BE2C (cell line): ENCODE data around the gene UGT1A9.
"Not testable (repeated sequence)": the region's sequence is repeated elsewhere in the genome, so short reads cannot be mapped to it uniquely, and the experiment has no call there.

ENCODE experiments used
- DNase-seq: peaks from one replicate; pipeline ENCODE4 v3.0.0-alpha.2; 2020
- H3K27me3 ChIP-seq: fragments of 250-450 bp; sonication (Bioruptor Pico); 2 replicates; pipeline ENCODE4 v1.5.1; 2020; ENCODE audit warnings: mild to moderate bottlenecking
- H3K36me3 ChIP-seq: fragments of 250-450 bp; sonication (Bioruptor Pico); 2 replicates; pipeline ENCODE4 v1.5.1; 2020; ENCODE audit warnings: mild to moderate bottlenecking
- H3K4me1 ChIP-seq: fragments of 250-450 bp; sonication (Bioruptor Pico); 2 replicates; pipeline ENCODE4 v1.5.1; 2020
- H3K4me3 ChIP-seq: 2 replicates; pipeline ENCODE4 v1.5.1; 2011; ENCODE audit warnings: low read depth, low read length
- H3K9me3 ChIP-seq: fragments of 250-450 bp; sonication (Bioruptor Pico); 2 replicates; pipeline ENCODE4 v1.5.1; 2020
- TF ChIP-seq, protein P1 (sequence below): IDR thresholded peaks from 2 replicates; pipeline ENCODE4 v1.5.1; 2012; ENCODE audit warnings: mild to moderate bottlenecking, low read depth, low read length

UGT1A9 gene

DNA sequence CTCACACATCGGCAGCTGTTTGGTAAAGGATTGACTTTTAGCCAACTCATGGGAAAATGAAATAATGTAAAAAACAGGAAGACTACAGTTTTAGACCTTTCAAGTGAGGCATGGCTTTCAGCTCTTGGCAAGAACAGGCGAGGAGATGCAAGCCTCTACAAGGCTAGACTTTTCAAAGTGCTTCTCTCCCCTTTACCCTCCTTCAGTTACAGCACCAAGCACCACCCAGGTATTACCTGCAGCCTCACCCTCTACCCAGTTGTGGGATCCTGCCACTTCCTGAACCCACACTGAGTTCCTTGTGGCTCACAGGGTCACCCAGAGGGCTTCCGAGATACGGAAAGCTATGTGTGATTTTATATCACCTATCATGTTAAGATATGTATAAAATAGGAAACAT, 20.7 kb upstream of the UGT1A9 start:
- H3K36me3 ChIP-seq, result no peaks in the 10 kb centered on the region
- TF ChIP-seq, protein P1, sequence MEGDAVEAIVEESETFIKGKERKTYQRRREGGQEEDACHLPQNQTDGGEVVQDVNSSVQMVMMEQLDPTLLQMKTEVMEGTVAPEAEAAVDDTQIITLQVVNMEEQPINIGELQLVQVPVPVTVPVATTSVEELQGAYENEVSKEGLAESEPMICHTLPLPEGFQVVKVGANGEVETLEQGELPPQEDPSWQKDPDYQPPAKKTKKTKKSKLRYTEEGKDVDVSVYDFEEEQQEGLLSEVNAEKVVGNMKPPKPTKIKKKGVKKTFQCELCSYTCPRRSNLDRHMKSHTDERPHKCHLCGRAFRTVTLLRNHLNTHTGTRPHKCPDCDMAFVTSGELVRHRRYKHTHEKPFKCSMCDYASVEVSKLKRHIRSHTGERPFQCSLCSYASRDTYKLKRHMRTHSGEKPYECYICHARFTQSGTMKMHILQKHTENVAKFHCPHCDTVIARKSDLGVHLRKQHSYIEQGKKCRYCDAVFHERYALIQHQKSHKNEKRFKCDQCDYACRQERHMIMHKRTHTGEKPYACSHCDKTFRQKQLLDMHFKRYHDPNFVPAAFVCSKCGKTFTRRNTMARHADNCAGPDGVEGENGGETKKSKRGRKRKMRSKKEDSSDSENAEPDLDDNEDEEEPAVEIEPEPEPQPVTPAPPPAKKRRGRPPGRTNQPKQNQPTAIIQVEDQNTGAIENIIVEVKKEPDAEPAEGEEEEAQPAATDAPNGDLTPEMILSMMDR, result no peak
- H3K4me3 ChIP-seq, result no peak overlapping the region
- no peak for DNase-seq
- no peaks in the 10 kb centered on the region; the same call in 1 of the 2 replicates for H3K27me3 ChIP-seq
- H3K4me1 ChIP-seq, result no peaks in the 10 kb centered on the region
- H3K9me3 ChIP-seq, result no peaks in the 10 kb centered on the region

DNA sequence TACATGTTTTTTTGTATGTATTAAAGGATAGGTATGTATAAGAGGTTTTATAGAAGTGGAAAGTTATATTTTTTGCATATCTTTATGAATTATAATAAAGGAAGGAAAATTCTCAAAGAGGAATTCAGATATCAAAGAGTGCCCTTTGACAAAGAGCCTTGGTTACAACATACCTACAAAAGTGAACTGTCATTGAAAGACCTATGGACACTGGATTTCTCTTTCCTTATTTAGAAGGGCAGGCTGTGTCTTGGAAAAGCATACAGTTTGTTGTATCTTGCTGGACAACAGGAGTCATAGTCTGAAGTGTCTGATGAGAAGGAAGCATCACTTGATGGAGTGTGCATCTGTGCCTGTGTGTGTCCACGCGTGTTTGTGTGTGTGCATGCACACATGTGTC, 20.3 kb upstream of the UGT1A9 start:
- H3K27me3 ChIP-seq, result no peaks in the 10 kb centered on the region; the same call in 1 of the 2 replicates
- no peak overlapping the region for H3K4me3 ChIP-seq
- no peak for DNase-seq
- no peaks in the 10 kb centered on the region for H3K36me3 ChIP-seq
- no peaks in the 10 kb centered on the region for H3K4me1 ChIP-seq
- H3K9me3 ChIP-seq, result no peaks in the 10 kb centered on the region
- TF ChIP-seq, protein P1, result no peak

DNA sequence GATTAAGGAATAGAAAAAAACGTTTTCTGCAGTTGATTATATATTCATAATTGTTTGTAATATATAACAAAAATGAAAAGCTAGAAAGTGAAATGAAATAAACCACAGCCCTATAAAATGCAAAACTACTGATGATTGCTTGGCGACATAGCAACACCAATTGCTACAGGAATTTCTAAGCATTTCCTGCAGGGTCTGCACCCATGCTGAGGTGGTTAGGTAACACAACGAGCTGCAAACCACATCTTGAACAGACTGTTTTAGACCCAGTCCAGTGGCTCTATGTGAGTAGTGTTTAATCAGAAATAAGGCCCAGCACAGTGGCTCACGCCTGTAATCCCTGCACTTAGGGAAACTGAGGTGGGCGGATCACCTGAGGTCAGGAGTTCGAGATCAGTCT, 17.2 kb upstream of the UGT1A9 start:
- DNase-seq, result no peak

DNA sequence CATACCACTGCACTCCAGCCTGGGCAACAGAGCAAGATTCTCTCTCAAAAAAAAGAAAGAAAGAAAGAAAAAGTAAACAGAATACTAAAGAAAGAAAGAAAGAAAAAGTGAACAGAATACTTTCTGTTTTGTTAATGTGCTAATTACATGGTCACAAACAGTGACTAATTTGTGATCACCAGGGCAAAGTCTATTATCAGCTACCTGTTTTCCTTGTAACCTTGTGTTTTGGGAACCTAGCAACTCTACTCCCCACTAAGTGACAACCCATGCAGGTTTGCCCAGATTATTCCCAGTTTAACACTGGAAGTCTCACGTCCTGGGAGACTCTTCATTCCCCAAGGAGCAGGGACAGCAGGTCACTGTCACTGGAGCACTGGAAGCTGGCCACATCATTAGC, 16.7 kb upstream of the UGT1A9 start:
- Histone ChIP-seq H3K4me1 (no peaks in the 10 kb centered on the region), H3K27me3 (peaks cover 11% of the 10 kb centered on the region; the same call in 1 of the 2 replicates), H3K36me3 (no peaks in the 10 kb centered on the region), H3K4me3 (no peak overlapping the region), H3K9me3 (no peaks in the 10 kb centered on the region)
- TF ChIP-seq, protein P1, result no peak
- no peak for DNase-seq

More for the DNA sequence above, 17.2 kb upstream of the UGT1A9 start:
- Histone ChIP-seq H3K9me3 (no peaks in the 10 kb centered on the region), H3K4me1 (no peaks in the 10 kb centered on the region), H3K36me3 (no peaks in the 10 kb centered on the region), H3K4me3 (no peak overlapping the region), H3K27me3 (peaks cover 8% of the 10 kb centered on the region; the same call in 1 of the 2 replicates)
- TF ChIP-seq, protein P1, result no peak

DNA sequence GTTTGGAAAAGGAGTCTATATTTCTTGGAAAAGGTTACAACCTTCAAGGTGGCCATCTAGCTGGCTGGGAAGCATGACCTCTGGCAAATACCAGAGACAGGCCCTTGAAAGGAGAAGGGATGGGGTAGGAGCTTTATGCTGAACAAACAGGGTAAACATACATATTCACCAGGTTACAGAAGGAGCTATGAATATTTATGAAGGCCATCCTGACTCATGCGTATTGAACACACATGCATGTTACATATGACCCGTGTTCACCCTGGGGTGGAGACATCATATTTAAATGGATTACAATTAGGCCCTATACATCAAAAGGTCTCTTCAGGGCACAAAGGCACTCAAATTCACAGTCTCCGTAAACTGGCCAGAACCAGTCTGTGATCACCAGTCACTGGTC, 15.8 kb upstream of the UGT1A9 start:
- H3K36me3 ChIP-seq, H3K9me3 ChIP-seq, DNase-seq, H3K4me1 ChIP-seq, H3K4me3 ChIP-seq: not testable (repeated sequence)
- peaks cover 11% of the 10 kb centered on the region; the same call in 1 of the 2 replicates for H3K27me3 ChIP-seq

DNA sequence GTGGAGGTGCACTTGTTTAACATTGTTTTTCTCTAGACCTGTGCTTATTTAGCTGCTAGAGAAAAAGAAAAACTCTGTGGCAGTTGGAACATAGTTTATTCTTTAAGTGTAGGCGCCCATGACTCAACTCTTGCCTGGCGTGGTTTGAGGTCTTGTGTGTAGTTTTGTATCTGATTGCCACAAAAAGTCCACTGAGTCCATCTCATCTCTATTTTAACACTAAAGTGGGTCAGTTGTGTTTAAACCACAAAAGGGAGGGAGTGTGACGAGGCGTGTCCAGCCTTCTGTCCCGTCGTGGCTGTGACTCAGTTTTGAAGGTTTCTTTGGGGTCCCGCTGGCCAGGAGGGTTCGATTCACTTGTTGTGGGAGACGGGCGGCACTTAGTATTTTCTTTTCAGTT, 15.3 kb upstream of the UGT1A9 start:
- TF ChIP-seq, protein P1, result no peak
- Histone ChIP-seq H3K4me1 (no peaks in the 10 kb centered on the region), H3K4me3 (no peak overlapping the region), H3K27me3 (peaks cover 11% of the 10 kb centered on the region; the same call in 1 of the 2 replicates), H3K36me3 (no peaks in the 10 kb centered on the region), H3K9me3 (no peaks in the 10 kb centered on the region)
- DNase-seq, result no peak

DNA sequence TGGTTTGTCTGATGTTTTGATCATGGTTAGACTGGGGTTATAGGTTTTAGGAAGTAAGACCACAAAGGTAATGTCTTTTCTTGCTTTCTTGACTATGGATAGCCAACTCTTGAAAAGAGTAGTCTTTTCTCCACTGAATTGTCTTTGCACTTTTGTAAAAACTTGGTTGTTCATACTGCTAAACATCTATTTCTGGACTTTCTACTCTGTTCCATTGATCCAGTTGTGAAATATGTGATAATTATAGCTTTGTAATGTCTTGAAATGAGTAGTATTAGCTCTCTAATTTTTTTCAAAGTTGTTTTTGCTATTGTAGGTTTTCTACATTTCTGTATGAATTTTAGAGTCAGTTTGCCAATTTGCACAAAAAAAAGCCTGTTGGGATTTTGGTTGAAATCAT, 13.1 kb upstream of the UGT1A9 start:
- Histone ChIP-seq H3K36me3 (no peaks in the 10 kb centered on the region), H3K9me3 (no peaks in the 10 kb centered on the region), H3K27me3 (peaks cover 11% of the 10 kb centered on the region; the same call in 1 of the 2 replicates), H3K4me3 (no peak overlapping the region), H3K4me1 (no peaks in the 10 kb centered on the region)
- TF ChIP-seq, protein P1, result no peak
- DNase-seq, result no peak
